SK-N-SH treated with all-trans-retinoic acid at 6 μM for 48 hours (cell line): ENCODE results near the gene IRGM.

Source experiments
- OSR1 ChIP-seq: fragments of 250-450 bp; sonication (Bioruptor Pico); IDR thresholded peaks from 2 replicates; pipeline ENCODE4 v1.8.0; 2022; ENCODE audit warnings: moderate library complexity, mild to moderate bottlenecking, inconsistent platforms
- PPARA ChIP-seq: fragments of 250-450 bp; sonication (Bioruptor Pico); IDR thresholded peaks from 2 replicates; pipeline ENCODE4 v1.5.0; 2020; ENCODE audit warnings: mild to moderate bottlenecking, borderline replicate concordance

DNA sequence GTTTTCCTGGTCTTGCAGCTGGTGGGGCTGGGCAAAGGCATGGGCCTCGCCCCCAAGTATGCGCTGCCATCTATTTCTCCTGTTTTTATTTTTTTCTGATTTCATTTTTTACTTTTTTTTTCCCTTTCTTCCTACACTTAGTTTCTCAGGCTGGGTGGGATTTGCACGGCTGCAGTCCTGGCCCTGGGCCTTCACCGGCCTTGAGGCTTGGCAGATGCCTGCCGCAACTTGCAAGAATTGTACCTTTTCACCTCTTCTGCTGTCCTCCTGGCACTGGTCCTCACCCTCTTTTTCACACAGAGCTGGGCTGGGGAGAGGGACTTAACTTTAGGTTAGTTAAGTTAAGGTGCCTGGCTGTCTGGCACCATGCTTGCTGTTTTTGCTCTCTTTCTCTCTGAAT is 10.3 kb upstream of the IRGM start:
- no peak for TF ChIP-seq PPARA
- no peak for TF ChIP-seq OSR1 (CRISPR knock-in tag)
